ENCODE data around the gene GSG1.
"Not testable (repeated sequence)": the region's sequence is repeated elsewhere in the genome, so short reads cannot be mapped to it uniquely, and the experiment has no call there.

- TF ChIP-seq, protein P1, sequence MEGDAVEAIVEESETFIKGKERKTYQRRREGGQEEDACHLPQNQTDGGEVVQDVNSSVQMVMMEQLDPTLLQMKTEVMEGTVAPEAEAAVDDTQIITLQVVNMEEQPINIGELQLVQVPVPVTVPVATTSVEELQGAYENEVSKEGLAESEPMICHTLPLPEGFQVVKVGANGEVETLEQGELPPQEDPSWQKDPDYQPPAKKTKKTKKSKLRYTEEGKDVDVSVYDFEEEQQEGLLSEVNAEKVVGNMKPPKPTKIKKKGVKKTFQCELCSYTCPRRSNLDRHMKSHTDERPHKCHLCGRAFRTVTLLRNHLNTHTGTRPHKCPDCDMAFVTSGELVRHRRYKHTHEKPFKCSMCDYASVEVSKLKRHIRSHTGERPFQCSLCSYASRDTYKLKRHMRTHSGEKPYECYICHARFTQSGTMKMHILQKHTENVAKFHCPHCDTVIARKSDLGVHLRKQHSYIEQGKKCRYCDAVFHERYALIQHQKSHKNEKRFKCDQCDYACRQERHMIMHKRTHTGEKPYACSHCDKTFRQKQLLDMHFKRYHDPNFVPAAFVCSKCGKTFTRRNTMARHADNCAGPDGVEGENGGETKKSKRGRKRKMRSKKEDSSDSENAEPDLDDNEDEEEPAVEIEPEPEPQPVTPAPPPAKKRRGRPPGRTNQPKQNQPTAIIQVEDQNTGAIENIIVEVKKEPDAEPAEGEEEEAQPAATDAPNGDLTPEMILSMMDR (IDR thresholded peaks at IDR 0.05; ENCODE audit: borderline replicate concordance, extremely low read depth, low read length, poor library complexity, severe bottlenecking) = not testable (repeated sequence)
- not testable (repeated sequence) for TF ChIP-seq EZH2 (IDR thresholded peaks at IDR 0.05; ENCODE audit: borderline replicate concordance, low read depth, low read length, severe bottlenecking)
These were observed 68.1 kb downstream of the GSG1 start for GRCh38 chr12:13035335-13035734.
